CD4-positive, alpha-beta T cell treated with Interleukin-4 for 4 hours (primary cell): ENCODE results near the gene PNMA5.
A peak's percentile ranks its signal among the peaks of the same experiment; 100 is the strongest.
"Not testable (repeated sequence)": the region's sequence is repeated elsewhere in the genome, so short reads cannot be mapped to it uniquely, and the experiment has no call there.

Source experiments
- DNase-seq: peaks from one replicate; pipeline ENCODE4 v3.0.0-alpha.2; 2020

The PNMA5 gene

GRCh38 chrX:152993933-152994332 lies at the start of gene PNMA5:
Gene PNMA5, minus strand, starts transcription at chrX:152994116. Its CDS starts 2,518 bp downstream, at chrX:152991598.
- no peak for DNase-seq

DNA sequence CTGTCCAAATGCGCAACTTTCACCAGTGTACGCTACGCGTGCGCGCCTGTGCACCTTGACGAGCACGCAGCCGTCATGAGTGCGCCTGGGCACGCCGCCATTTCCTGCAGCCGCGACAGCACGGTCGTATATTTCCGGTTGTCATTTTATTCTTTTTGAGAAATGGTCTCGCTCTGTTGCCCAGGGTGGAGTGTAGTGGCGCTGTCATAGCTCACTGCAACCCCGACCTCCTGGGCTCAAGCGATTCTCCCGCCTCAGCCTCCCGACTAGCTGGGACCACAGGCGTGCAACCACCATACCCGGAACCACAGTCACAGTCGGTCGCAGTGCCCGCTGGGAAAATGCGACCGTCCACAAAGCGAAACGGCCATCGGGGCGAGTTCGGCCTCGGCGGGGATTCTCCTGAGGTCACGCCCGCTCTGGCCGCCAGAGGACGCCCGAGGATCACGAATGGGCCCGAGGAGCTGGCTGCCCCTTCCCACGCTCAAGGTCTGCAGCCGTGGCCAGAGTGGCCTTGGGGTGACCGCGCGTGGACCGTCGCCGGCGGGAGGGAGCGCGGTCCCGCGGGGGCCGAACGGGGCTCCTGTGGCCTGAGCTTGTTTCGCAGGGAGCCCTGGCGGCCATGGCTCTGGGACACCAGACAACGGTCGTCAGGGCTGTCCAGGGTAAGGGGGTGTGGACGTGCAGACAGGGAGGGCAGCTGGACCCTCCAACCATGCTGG lies 38.6 kb upstream of the PNMA5 start:
- peak; percentile 46 for DNase-seq

GRCh38 chrX:153030801-153031200 lies 36.9 kb upstream of the PNMA5 start:
- no peak for DNase-seq

DNA sequence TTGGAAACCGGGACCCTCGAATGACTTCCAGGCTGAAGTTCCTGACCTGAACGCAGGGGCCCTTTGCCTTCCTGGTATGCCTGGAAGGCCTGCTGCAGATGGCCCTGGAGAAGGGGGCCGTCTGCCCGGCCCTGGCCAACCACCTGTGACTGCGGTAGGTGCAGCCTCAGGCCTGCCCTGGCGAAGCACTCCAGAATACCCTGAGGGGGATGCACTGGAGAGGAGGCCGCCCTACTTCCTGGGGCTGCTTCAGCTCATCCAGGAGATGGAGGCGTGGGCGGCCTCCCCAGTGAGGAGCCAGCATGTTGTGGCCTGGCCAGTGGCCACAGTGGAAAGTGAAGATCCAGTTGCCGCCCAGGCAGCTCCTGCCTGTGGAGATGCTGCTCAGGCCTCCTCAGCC lies 36.0 kb upstream of the PNMA5 start:
- no peak for DNase-seq

DNA sequence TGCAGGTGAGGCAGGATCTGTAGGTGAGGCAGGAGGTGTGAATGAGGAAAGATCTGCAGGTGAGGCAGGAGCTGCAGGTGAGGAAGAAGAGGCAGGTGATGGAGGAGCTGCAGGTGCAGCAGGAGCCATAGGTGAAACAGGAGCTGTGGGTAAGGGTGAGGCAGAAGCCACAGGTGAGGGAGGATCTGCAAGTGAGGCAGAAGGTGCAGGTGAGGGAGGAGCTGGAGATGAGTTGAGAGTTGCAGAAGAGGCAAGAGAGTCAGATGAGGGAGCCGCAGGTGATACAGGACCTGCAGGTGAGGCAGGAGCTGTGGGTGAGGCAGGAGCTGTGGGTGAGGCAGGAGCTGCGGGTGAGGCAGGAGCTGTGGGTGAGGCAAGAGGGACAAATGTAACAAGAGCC lies 35.2 kb upstream of the PNMA5 start:
- DNase-seq: no peak

- DNase-seq: not testable (repeated sequence)
These were observed 34.6 kb upstream of the PNMA5 start for GRCh38 chrX:153028487-153028886.

- not testable (repeated sequence) for DNase-seq
These were observed 32.6 kb upstream of the PNMA5 start for GRCh38 chrX:153026501-153026900.

DNA sequence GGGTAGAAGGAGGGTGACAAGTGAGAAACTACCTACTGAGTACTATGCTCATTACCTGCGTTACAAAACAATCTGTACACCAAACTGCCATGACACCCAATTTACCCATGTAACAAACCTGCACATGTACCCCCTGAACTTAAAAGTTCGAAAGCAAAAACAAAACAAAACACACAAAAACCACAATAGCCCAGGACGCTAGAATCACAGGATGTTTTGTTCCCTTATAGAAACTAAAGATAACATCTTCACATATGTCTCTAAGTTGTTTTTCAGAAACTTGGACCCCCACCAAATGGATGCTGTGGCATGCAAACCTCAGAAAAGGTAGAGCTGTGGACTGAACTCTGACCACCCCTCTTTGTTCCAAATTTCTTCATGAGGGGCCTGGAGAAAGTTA lies 25.2 kb upstream of the PNMA5 start:
- DNase-seq: peak; percentile 4

- DNase-seq: not testable (repeated sequence)
These were observed 23.3 kb upstream of the PNMA5 start for GRCh38 chrX:153017174-153017573.

- DNase-seq: no peak
These were observed 10.9 kb upstream of the PNMA5 start for GRCh38 chrX:153004780-153005179.

- DNase-seq: no peak
These were observed 10.1 kb upstream of the PNMA5 start for GRCh38 chrX:153003981-153004380.

- not testable (repeated sequence) for DNase-seq
These were observed 8.3 kb upstream of the PNMA5 start for GRCh38 chrX:153002182-153002581.

GRCh38 chrX:152997337-152997736 lies 3.4 kb upstream of the PNMA5 start:
- DNase-seq: no peak

DNA sequence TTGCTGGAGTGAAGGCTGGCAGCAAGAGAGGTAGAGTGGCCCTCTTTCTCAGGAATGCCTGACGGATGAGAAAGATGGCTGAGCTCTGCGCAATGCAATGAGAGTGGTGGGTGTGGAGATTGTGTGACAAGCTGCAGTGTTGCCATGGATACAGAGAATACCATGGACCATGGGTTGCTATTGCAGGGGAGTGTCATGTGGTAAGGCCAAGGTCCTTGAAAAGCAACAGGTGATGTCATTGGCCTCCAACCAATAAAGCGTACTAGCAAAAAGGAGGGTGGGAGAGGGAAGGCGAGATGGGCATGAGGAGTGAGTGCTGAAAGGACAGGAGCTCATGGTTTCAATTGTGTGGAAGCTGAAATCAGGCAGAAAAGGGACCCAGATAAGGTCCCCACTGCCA lies 1.8 kb downstream of the PNMA5 start:
- DNase-seq: no peak

GRCh38 chrX:152991123-152991522 lies 2.8 kb downstream of the PNMA5 start:
- DNase-seq: no peak

DNA sequence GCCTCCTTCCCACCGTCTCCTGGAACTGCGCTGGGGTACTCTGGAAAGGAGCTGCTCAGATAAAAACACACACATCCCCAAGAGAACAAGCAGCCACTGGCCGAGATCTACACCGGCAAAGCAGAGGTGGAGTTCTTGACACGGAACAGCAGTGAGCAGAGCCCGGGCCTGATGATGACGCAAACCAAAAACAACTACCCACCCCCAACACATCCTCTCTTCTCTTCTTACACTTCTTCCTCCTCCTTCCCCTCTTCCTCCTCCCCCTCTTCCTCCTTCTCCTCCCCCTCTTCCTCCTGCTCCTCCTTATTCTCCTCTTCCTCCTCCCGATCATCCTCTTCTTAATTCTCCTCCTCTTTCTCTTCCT lies 4.6 kb downstream of the PNMA5 start:
- no peak for DNase-seq

DNA sequence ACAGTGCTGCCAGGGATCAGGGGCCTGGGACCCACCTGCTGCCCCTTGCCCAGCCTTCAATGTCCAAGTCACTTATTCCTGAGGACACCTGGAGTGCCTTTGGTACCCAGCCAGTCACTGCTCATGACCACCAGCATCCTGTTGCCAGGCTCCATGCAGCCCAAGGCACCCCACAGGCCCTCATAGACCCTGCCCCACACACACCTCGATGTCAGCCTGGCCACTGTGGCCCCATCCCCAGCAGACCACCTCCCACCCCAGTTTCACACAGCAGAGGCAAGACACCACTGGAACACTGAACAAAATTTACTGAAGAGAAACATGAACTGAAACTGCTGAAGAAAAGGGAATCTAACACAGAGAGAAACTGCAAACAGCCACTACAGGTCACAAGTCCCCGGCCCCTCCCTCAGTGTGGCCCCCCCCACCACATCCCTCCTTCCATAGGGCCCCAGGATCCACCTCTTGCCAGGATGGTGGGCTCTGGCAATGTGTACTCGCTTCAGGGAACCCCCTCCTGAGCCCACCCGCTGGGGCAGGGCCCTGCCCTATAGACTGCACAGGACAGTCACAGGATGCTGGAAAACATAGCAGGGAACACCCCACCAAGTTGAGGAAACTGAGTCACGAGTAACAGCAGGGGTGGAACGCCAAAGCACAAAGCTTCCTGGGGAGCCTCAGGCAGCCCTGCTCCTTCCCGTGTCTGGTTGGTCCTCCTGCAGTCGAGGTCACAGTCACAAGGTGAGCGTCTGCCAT lies 5.2 kb downstream of the PNMA5 start:
- DNase-seq: no peak

- DNase-seq: no peak
These were observed 6.1 kb downstream of the PNMA5 start for GRCh38 chrX:152987801-152988200.

- DNase-seq: not testable (repeated sequence)
These were observed 6.8 kb downstream of the PNMA5 start for GRCh38 chrX:152987156-152987555.

DNA sequence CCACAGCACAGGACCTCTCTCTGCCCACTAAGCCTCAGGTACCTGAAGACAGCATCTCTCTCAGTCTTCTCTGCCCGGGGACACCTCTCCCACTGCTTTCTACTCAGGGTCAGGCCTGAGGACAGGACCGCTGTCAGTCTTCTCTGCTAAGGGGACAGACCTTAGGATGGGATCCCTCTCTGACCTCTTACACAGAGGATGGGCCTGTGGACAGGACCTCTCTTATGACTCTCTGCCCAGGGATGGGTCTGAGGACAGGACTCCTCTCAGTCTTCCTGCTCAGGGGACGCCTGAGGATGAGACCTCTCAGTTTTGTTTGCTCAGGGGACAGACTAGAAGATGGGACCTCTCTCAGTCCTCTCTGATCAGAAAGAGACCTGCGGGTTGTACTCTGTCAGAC lies 8.5 kb downstream of the PNMA5 start:
- not testable (repeated sequence) for DNase-seq

DNA sequence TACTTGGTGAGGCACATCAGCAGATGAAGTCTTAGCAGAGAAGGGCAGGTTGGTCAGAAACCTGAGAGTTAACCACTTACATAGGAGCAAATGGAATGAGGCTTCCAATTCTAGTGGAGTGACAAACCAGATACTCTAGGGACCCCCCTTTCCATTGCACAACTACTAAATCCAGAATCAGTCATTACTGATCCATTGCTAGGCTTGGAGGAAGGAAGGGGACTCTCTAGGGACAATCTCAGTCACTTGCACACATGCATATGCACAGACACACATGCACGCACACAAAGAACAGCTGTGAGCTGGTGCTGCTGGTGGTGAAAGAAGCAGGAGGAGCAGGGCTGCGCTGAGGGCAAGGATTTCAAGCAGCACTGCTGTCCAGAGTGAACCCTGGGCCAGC lies 25.7 kb downstream of the PNMA5 start:
- DNase-seq: no peak

- DNase-seq: no peak
These were observed 33.8 kb downstream of the PNMA5 start for GRCh38 chrX:152960115-152960514.

- no peak for DNase-seq
These were observed 34.3 kb downstream of the PNMA5 start for GRCh38 chrX:152959626-152960025.
